CD4-positive, alpha-beta T cell (primary cell): Measurements from ENCODE around the gene AREG. TPM values are rescaled to one million over a fixed set of nuclear protein-coding genes. Genes with fewer than 3 reads are reported as not detected.

Experiments used
- ATAC-seq: fragments of 200-7000 bp; cut with Tn5 transposase; one replicate; pipeline ENCODE4 v1.10.0; 2022; ENCODE audit warnings: mild to moderate bottlenecking; ENCODE audit not compliant: poor library complexity
- CTCF ChIA-PET: fragments of 350-600 bp; sonication (Branson Sonifier 250); formaldehyde crosslinking; loops from one replicate; lab custom pipeline; 2021; ENCODE audit warnings: antibody characterized with exemption, inconsistent platforms; lab: Charles Lee
- POLR2A ChIA-PET: fragments of 350-600 bp; sonication (Branson Sonifier 250); formaldehyde crosslinking; loops from one replicate; lab custom pipeline; 2021; ENCODE audit warnings: antibody characterized with exemption, inconsistent platforms; lab: Charles Lee
- DNase-seq, 14 experiments: peaks; one replicate each; pipeline ENCODE4 v3.0.0-alpha.2; 2013 to 2020; ENCODE audit warnings: mixed read lengths in 2 of 14
- H3K27ac ChIP-seq, 2 donors: one replicate each; pipeline versions ENCODE4 v1.5.1 to v1.7.0; 2013; ENCODE audit warnings: low read length in 2 of 2, low read depth in 1 of 2, mild to moderate bottlenecking in 1 of 2
- H3K27me3 ChIP-seq, 2 experiments: 1 replicate in 1 of 2; 2 replicates in 1 of 2; pipeline versions ENCODE4 v1.6.1 to v1.7.0; 2013; ENCODE audit warnings: low read length in 2 of 2, control low read depth in 1 of 2, mild to moderate bottlenecking in 1 of 2, moderate library complexity in 1 of 2; ENCODE audit not compliant: insufficient read depth in 2 of 2, control insufficient read depth in 1 of 2
- H3K36me3 ChIP-seq: one replicate; pipeline ENCODE4 v1.6.1; 2013; ENCODE audit warnings: low read length, control low read depth; ENCODE audit not compliant: insufficient read depth
- H3K4me1 ChIP-seq: one replicate; pipeline ENCODE4 v1.6.1; 2013; ENCODE audit warnings: low read length, control low read depth; ENCODE audit not compliant: insufficient read depth
- H3K4me3 ChIP-seq: one replicate; pipeline ENCODE4 v1.5.1; 2013; ENCODE audit warnings: mild to moderate bottlenecking, low read length, moderate library complexity
- H3K9me3 ChIP-seq, 2 experiments: 1 replicate in 1 of 2; 2 replicates in 1 of 2; pipeline versions ENCODE4 v1.6.1 to v1.7.0; 2013; ENCODE audit warnings: low read length in 2 of 2, mild to moderate bottlenecking in 2 of 2, control low read depth in 1 of 2, moderate library complexity in 1 of 2; ENCODE audit not compliant: control insufficient read depth in 1 of 2, insufficient read depth in 1 of 2
- H3K27ac Mint-ChIP-seq: one replicate; pipeline ENCODE4 v1.8.0; 2020; ENCODE audit warnings: mixed read lengths
- H3K27me3 Mint-ChIP-seq: one replicate; pipeline ENCODE4 v1.8.0; 2021; ENCODE audit warnings: mixed read lengths
- H3K36me3 Mint-ChIP-seq: one replicate; pipeline ENCODE4 v1.8.0; 2021; ENCODE audit warnings: low read depth, mixed read lengths
- H3K4me1 Mint-ChIP-seq: one replicate; pipeline ENCODE4 v1.8.0; 2021; ENCODE audit warnings: low read depth, mixed read lengths
- H3K4me3 Mint-ChIP-seq: one replicate; pipeline ENCODE4 v1.8.0; 2020; ENCODE audit warnings: mild to moderate bottlenecking, mixed read lengths
- H3K9me3 Mint-ChIP-seq: one replicate; pipeline ENCODE4 v1.8.0; 2020; ENCODE audit warnings: mixed read lengths
- CTCF ChIP-seq: fragments of 200-600 bp; IDR thresholded peaks from one replicate; pipeline ENCODE4 v1.8.0; 2022; ENCODE audit warnings: antibody characterized with exemption, mild to moderate bottlenecking
- intact Hi-C, 2 experiments: fragments of 100-400 bp; cut with DNase I in 1 of 2; cut with micrococcal nuclease in 1 of 2; formaldehyde crosslinking; loops; one replicate each; pipeline versions ENCODE4 v1.15.1 to v1.9.0; 2023 to 2025; cut with DNase I, micrococcal nuclease
- total RNA-seq, 174 experiments: library from RNA in 2 of 174; stranded (reverse) in 2 of 174; gene quantifications; one replicate each; pipeline ENCODE4 v1.2.3 and lab custom pipeline; 2021 to 2026

AREG gene
- total RNA-seq, 2 experiments from 2014 or later = 57.9 to 63.8 TPM

DNA sequence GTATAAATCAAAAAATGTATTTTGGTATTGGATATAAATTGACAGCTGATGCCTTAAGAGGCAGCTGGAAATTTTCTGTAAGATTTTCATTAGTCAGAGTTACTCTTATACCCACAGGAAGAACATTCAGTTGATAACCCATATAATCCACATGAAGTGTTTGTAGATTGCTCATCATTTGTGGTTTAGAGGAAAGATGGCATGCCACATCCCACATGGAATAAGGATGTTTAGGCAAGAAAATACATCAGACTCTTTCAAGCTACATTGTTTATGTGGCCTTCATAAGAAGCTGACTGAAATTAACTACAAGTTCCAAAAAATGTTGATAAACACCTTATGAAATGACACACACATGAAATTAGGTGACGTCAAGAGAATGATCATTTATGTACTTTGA is 56.6 kb downstream of the AREG start:
- Mint-ChIP-seq H3K27me3 (peaks cover 17% of the 10 kb centered on the region), H3K27ac (no peak overlapping the region), H3K4me3 (no peak overlapping the region), H3K36me3 (no peaks in the 10 kb centered on the region), H3K9me3 (no peaks in the 10 kb centered on the region), H3K4me1 (no peaks in the 10 kb centered on the region)
- DNase-seq (no peak), ATAC-seq (no peak)
- H3K27ac ChIP-seq = no peak overlapping the region
- intact Hi-C loops = no loop called here
- CTCF ChIA-PET = no interaction called here
- H3K36me3 ChIP-seq = no peaks in the 10 kb centered on the region
- POLR2A ChIA-PET = no interaction called here
- no peak for TF ChIP-seq CTCF
- H3K4me1 ChIP-seq = no peaks in the 10 kb centered on the region
- no peak overlapping the region for H3K4me3 ChIP-seq
- H3K9me3 ChIP-seq = peaks cover 0 to 5% of the 10 kb centered on the region in 2 experiments
- H3K27me3 ChIP-seq = peaks cover 3 to 11% of the 10 kb centered on the region in 2 experiments

GRCh38 chr4:74503580-74503979 is 58.6 kb downstream of the AREG start:
- no peak for ATAC-seq
- peaks cover 22% of the 10 kb centered on the region for H3K27me3 Mint-ChIP-seq
- intact Hi-C loops = no loop called here
- H3K4me3 ChIP-seq = no peak overlapping the region
- DNase-seq = no peak
- H3K4me1 Mint-ChIP-seq = no peaks in the 10 kb centered on the region
- peaks cover 0 to 5% of the 10 kb centered on the region in 2 experiments for H3K9me3 ChIP-seq
- H3K27ac Mint-ChIP-seq = no peak overlapping the region
- no peak overlapping the region for H3K27ac ChIP-seq
- CTCF ChIA-PET = no interaction called here
- no peak for TF ChIP-seq CTCF
- no peak overlapping the region for H3K4me3 Mint-ChIP-seq
- H3K27me3 ChIP-seq = peaks cover 3 to 11% of the 10 kb centered on the region in 2 experiments
- H3K4me1 ChIP-seq = no peaks in the 10 kb centered on the region
- POLR2A ChIA-PET = no interaction called here
- no peaks in the 10 kb centered on the region for H3K36me3 Mint-ChIP-seq
- H3K9me3 Mint-ChIP-seq = peaks cover 2% of the 10 kb centered on the region
- no peaks in the 10 kb centered on the region for H3K36me3 ChIP-seq

DNA sequence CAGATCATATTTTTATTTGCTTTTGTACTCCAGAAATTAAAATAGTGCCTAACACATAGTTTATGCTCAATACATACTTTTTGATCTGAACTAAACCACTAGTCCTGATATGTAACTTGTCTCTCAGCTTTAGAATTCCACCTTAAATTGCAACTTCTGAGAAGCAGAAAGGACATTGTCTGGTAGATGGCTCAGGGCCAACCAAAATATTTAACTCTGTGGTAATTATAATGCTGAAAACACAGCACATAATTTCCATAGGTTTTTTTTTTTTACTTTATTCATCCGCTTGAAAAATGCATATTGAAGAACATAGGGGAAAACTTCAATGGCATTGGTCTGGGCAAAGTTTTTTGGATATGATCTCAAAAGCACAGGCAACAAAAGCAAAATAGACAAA is 59.3 kb downstream of the AREG start:
- POLR2A ChIA-PET = no interaction called here
- Mint-ChIP-seq H3K4me3 (no peak overlapping the region), H3K36me3 (no peaks in the 10 kb centered on the region), H3K4me1 (no peaks in the 10 kb centered on the region), H3K9me3 (peaks cover 2% of the 10 kb centered on the region), H3K27me3 (peaks cover 19% of the 10 kb centered on the region), H3K27ac (no peak overlapping the region)
- Histone ChIP-seq H3K27ac (no peak overlapping the region), H3K36me3 (no peaks in the 10 kb centered on the region), H3K27me3 (peaks cover 3 to 11% of the 10 kb centered on the region in 2 experiments), H3K9me3 (peaks cover 0 to 5% of the 10 kb centered on the region in 2 experiments), H3K4me1 (no peaks in the 10 kb centered on the region), H3K4me3 (no peak overlapping the region)
- ATAC-seq (no peak), DNase-seq (no peak)
- CTCF ChIA-PET = no interaction called here
- TF ChIP-seq CTCF = no peak
- intact Hi-C loops = no loop called here

Other genes with a start within 250 kb of the AREG start
- 1 to 10 TPM; 3.7 to 5.9 TPM for gene EPGN, start 136.7 kb upstream of the AREG start, total RNA-seq
- gene EREG, start 80.0 kb upstream of the AREG start, total RNA-seq = under 1 TPM; 0.58 to 0.59 TPM